ENCODE measurements around the gene SESN1. TPM values are rescaled to one million over a fixed set of nuclear protein-coding genes. Genes with fewer than 3 reads are reported as not detected.
"Not testable (repeated sequence)": the region's sequence is repeated elsewhere in the genome, so short reads cannot be mapped to it uniquely, and the experiment has no call there.

SESN1 gene
- polyA plus RNA-seq, 4 donors, result 13.8 to 30.2 (median 16.7) TPM

DNA sequence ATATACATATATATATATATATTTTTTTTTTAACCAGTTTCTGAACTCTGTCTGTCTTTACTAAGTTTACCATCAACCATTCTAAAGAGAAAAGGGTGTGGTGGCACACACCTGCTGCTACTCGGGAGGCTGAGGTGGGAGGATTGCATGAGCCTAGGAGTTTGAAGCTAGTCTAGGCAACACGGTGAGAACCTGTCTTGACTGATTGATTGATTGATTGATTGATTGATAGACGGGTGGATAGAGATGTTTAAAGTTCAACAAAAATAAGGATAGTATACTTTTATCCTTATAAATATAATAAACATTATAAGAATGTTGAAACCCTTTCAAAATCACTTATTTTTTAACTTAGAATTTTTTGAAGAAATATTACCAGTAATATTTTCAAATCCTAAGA, 30.9 kb upstream of the SESN1 start:
- FAIRE-seq, result no peak
- H3K27ac ChIP-seq (ENCODE audit: low read depth in 1 of 3, low read length in 2 of 3), result no peak overlapping the region
- no peaks in the 10 kb centered on the region for H3K27me3 ChIP-seq (ENCODE audit: control insufficient read depth in 3 of 3, insufficient read depth in 3 of 3, low read length in 3 of 3)
- H3K9me3 ChIP-seq (ENCODE audit: control insufficient read depth in 2 of 2, insufficient read depth in 1 of 2, low read depth in 1 of 2, low read length in 1 of 2), result no peaks in the 10 kb centered on the region
- no peak for DNase-seq
- peaks cover 0 to 5% (median 0%) of the 10 kb centered on the region in 3 donors for H3K4me1 ChIP-seq (ENCODE audit: control insufficient read depth in 3 of 3, insufficient read depth in 2 of 3, low read depth in 1 of 3, low read length in 2 of 3)
- no peaks in the 10 kb centered on the region for H3K36me3 ChIP-seq (ENCODE audit: control insufficient read depth in 3 of 3, insufficient read depth in 2 of 3, low read depth in 1 of 3, low read length in 3 of 3)
- H3K4me3 ChIP-seq (ENCODE audit: low read depth in 1 of 3, low read length in 3 of 3), result no peak overlapping the region
- 76 to 79% (median 78%) methylated on average over 3 of the region's 3 CpGs for WGBS, 3 donors

DNA sequence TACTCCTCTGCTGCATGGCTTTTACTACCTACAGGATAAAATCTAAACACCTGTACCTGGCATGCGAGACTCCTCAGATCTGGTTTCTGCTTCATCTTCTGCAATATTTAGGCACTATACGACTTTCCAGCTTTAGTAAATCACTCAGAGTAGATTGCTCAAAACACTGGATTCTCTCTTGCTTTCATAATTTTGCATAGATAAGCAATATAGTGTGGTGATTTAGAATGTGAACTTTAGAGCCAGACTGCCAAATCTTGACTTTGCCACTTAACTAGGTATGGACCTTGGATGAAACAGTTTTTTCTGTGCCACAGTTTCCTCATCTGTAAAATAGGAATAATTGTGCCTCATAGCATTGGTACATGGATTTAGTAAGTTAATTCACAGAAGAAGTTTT, 29.6 kb upstream of the SESN1 start:
- peaks cover 0 to 5% (median 0%) of the 10 kb centered on the region in 3 donors for H3K4me1 ChIP-seq (ENCODE audit: control insufficient read depth in 3 of 3, insufficient read depth in 2 of 3, low read depth in 1 of 3, low read length in 2 of 3)
- WGBS, 3 donors, result 84 to 93% (median 92%) methylated on average over 2 of the region's 2 CpGs
- no peaks in the 10 kb centered on the region for H3K9me3 ChIP-seq (ENCODE audit: control insufficient read depth in 2 of 2, insufficient read depth in 1 of 2, low read depth in 1 of 2, low read length in 1 of 2)
- no peak overlapping the region for H3K4me3 ChIP-seq (ENCODE audit: low read depth in 1 of 3, low read length in 3 of 3)
- no peaks in the 10 kb centered on the region for H3K36me3 ChIP-seq (ENCODE audit: control insufficient read depth in 3 of 3, insufficient read depth in 2 of 3, low read depth in 1 of 3, low read length in 3 of 3)
- FAIRE-seq (no peak), DNase-seq (peak in 1 of 2 donors; percentile 48)
- no peaks in the 10 kb centered on the region for H3K27me3 ChIP-seq (ENCODE audit: control insufficient read depth in 3 of 3, insufficient read depth in 3 of 3, low read length in 3 of 3)
- H3K27ac ChIP-seq (ENCODE audit: low read depth in 1 of 3, low read length in 2 of 3), result no peak overlapping the region

DNA sequence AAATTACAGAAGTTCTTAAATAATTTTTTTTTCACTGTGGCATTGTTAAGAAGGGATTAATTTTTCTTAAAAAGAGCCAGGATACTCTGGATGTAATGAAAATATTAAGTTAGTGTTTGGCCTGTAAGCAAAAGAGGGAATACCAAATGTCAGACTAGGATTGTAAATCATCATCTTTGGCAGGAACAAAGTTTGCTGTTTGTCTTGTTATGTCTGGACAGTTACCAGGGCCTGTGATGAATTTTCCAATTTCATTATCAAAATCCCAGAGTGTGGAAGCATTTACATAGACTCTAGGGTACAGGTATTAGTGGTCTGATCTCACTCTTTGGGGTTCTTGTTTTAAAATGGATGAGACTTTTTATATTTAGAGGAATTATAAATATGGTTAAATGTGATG, 26.8 kb upstream of the SESN1 start:
- no peaks in the 10 kb centered on the region for H3K27me3 ChIP-seq (ENCODE audit: control insufficient read depth in 3 of 3, insufficient read depth in 3 of 3, low read length in 3 of 3)
- FAIRE-seq, result no peak
- H3K9me3 ChIP-seq (ENCODE audit: control insufficient read depth in 2 of 2, insufficient read depth in 1 of 2, low read depth in 1 of 2, low read length in 1 of 2), result no peaks in the 10 kb centered on the region
- H3K4me1 ChIP-seq (ENCODE audit: control insufficient read depth in 3 of 3, insufficient read depth in 2 of 3, low read depth in 1 of 3, low read length in 2 of 3), result peaks cover 0 to 9% (median 0%) of the 10 kb centered on the region in 3 donors
- no peak overlapping the region for H3K4me3 ChIP-seq (ENCODE audit: low read depth in 1 of 3, low read length in 3 of 3)
- DNase-seq, result no peak
- no peaks in the 10 kb centered on the region for H3K36me3 ChIP-seq (ENCODE audit: control insufficient read depth in 3 of 3, insufficient read depth in 2 of 3, low read depth in 1 of 3, low read length in 3 of 3)
- no peak overlapping the region for H3K27ac ChIP-seq (ENCODE audit: low read depth in 1 of 3, low read length in 2 of 3)

DNA sequence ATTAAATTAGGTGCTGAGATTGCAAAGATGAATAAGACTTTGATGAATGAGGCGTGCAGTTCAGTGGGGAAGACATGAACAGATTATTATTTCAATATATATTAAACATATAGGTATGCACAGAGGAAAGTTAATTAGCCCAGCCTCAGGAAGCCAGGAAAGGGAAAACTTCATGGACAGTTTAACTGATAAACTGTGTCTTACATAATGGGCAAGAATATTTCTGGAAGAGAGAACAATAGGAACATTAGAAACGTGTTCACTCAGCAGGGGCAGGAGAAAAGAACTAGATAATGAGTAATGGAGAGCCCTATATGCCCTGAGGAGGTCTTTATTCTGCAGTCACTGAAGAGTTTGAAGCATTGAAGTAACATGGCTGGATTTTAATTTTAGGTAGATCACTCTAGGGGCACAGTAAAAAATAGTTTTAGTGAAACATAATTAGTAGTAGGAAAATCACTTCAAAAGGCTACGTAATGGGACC, 24.3 kb upstream of the SESN1 start:
- Histone ChIP-seq H3K36me3 (ENCODE audit: control insufficient read depth in 3 of 3, insufficient read depth in 2 of 3, low read depth in 1 of 3, low read length in 3 of 3) (no peaks in the 10 kb centered on the region), H3K4me1 (ENCODE audit: control insufficient read depth in 3 of 3, insufficient read depth in 2 of 3, low read depth in 1 of 3, low read length in 2 of 3) (peaks cover 0 to 9% (median 0%) of the 10 kb centered on the region in 3 donors), H3K4me3 (ENCODE audit: low read depth in 1 of 3, low read length in 3 of 3) (no peak overlapping the region), H3K9me3 (ENCODE audit: control insufficient read depth in 2 of 2, insufficient read depth in 1 of 2, low read depth in 1 of 2, low read length in 1 of 2) (no peaks in the 10 kb centered on the region), H3K27me3 (ENCODE audit: control insufficient read depth in 3 of 3, insufficient read depth in 3 of 3, low read length in 3 of 3) (no peaks in the 10 kb centered on the region), H3K27ac (ENCODE audit: low read depth in 1 of 3, low read length in 2 of 3) (no peak overlapping the region)
- FAIRE-seq (no peak), DNase-seq (no peak)
- WGBS, 3 donors, result 83 to 86% (median 85%) methylated on average over 3 of the region's 3 CpGs

DNA sequence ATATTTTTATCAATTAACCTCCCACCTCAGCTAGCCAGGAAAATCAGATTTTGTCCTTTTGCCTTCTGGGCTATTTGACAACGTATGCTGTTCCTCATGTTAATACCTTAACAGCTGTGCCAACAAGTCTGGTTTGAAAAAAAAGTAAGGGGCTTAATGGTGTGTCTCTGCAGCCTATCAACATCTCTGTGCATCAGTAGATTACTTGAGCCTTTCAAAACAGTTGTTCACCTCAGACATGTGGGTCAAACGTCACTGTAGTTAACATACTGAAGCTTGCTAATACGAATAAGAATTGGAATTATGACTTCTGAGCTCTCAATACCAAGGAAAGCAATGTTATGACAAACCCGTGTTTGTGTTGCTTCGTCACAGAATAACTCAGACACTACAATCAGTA, 23.7 kb upstream of the SESN1 start:
- Histone ChIP-seq H3K4me1 (ENCODE audit: control insufficient read depth in 3 of 3, insufficient read depth in 2 of 3, low read depth in 1 of 3, low read length in 2 of 3) (peaks cover 0 to 9% (median 0%) of the 10 kb centered on the region in 3 donors), H3K27ac (ENCODE audit: low read depth in 1 of 3, low read length in 2 of 3) (no peak overlapping the region), H3K27me3 (ENCODE audit: control insufficient read depth in 3 of 3, insufficient read depth in 3 of 3, low read length in 3 of 3) (no peaks in the 10 kb centered on the region), H3K9me3 (ENCODE audit: control insufficient read depth in 2 of 2, insufficient read depth in 1 of 2, low read depth in 1 of 2, low read length in 1 of 2) (no peaks in the 10 kb centered on the region), H3K4me3 (ENCODE audit: low read depth in 1 of 3, low read length in 3 of 3) (no peak overlapping the region), H3K36me3 (ENCODE audit: control insufficient read depth in 3 of 3, insufficient read depth in 2 of 3, low read depth in 1 of 3, low read length in 3 of 3) (no peaks in the 10 kb centered on the region)
- FAIRE-seq, result no peak
- 76 to 78% (median 76%) methylated on average over 5 of the region's 5 CpGs for WGBS, 3 donors
- DNase-seq, result no peak

- H3K9me3 ChIP-seq (ENCODE audit: control insufficient read depth in 2 of 2, insufficient read depth in 1 of 2, low read depth in 1 of 2, low read length in 1 of 2), result no peaks in the 10 kb centered on the region
- WGBS, 3 donors, result 57 to 64% (median 63%) methylated on average over 5 of the region's 5 CpGs
- no peaks in the 10 kb centered on the region for H3K27me3 ChIP-seq (ENCODE audit: control insufficient read depth in 3 of 3, insufficient read depth in 3 of 3, low read length in 3 of 3)
- no peak for FAIRE-seq
- no peak overlapping the region for H3K27ac ChIP-seq (ENCODE audit: low read depth in 1 of 3, low read length in 2 of 3)
- no peaks in the 10 kb centered on the region for H3K36me3 ChIP-seq (ENCODE audit: control insufficient read depth in 3 of 3, insufficient read depth in 2 of 3, low read depth in 1 of 3, low read length in 3 of 3)
- peaks cover 0 to 9% (median 0%) of the 10 kb centered on the region in 3 donors for H3K4me1 ChIP-seq (ENCODE audit: control insufficient read depth in 3 of 3, insufficient read depth in 2 of 3, low read depth in 1 of 3, low read length in 2 of 3)
- H3K4me3 ChIP-seq (ENCODE audit: low read depth in 1 of 3, low read length in 3 of 3), result no peak overlapping the region
- peak; percentile 70 to 81 for DNase-seq
Measured at GRCh38 chr6:109117346-109118035, 22.8 kb upstream of the SESN1 start.

DNA sequence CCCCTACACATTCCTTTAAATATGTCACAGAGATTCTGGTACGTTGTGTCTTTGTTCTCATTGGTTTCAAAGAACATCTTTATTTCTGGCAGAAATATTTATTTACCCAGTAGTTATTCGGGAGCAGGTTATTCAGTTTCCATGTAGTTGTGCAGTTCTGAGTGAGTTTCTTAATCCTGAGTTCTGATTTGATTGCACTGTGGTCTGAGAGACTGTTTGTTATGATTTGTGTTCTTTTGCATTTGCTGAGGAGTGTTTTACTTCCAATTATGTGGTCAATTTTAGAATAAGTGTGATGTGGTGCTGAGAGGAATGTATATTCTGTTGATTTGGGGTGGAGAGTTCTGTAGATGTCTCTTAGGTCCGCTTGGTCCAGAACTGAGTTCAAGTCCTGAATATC, 18.0 kb upstream of the SESN1 start:
- not testable (repeated sequence) for H3K27ac ChIP-seq (ENCODE audit: low read depth in 1 of 3, low read length in 2 of 3); DNase-seq; H3K4me1 ChIP-seq (ENCODE audit: control insufficient read depth in 3 of 3, insufficient read depth in 2 of 3, low read depth in 1 of 3, low read length in 2 of 3); H3K9me3 ChIP-seq (ENCODE audit: control insufficient read depth in 2 of 2, insufficient read depth in 1 of 2, low read depth in 1 of 2, low read length in 1 of 2); FAIRE-seq; H3K27me3 ChIP-seq (ENCODE audit: control insufficient read depth in 3 of 3, insufficient read depth in 3 of 3, low read length in 3 of 3); H3K4me3 ChIP-seq (ENCODE audit: low read depth in 1 of 3, low read length in 3 of 3); H3K36me3 ChIP-seq (ENCODE audit: control insufficient read depth in 3 of 3, insufficient read depth in 2 of 3, low read depth in 1 of 3, low read length in 3 of 3)
- WGBS, 3 donors, result 77 to 84% (median 84%) methylated on average over 3 of the region's 3 CpGs

- not testable (repeated sequence) for FAIRE-seq; H3K9me3 ChIP-seq (ENCODE audit: control insufficient read depth in 2 of 2, insufficient read depth in 1 of 2, low read depth in 1 of 2, low read length in 1 of 2); H3K4me3 ChIP-seq (ENCODE audit: low read depth in 1 of 3, low read length in 3 of 3); H3K4me1 ChIP-seq (ENCODE audit: control insufficient read depth in 3 of 3, insufficient read depth in 2 of 3, low read depth in 1 of 3, low read length in 2 of 3); DNase-seq; H3K36me3 ChIP-seq (ENCODE audit: control insufficient read depth in 3 of 3, insufficient read depth in 2 of 3, low read depth in 1 of 3, low read length in 3 of 3); H3K27me3 ChIP-seq (ENCODE audit: control insufficient read depth in 3 of 3, insufficient read depth in 3 of 3, low read length in 3 of 3); H3K27ac ChIP-seq (ENCODE audit: low read depth in 1 of 3, low read length in 2 of 3)
- WGBS, 3 donors, result 75 to 92% (median 80%) methylated on average over 8 of the region's 8 CpGs
Measured at GRCh38 chr6:109109663-109110062, 15.0 kb upstream of the SESN1 start.

GRCh38 chr6:109105681-109106080, 11.0 kb upstream of the SESN1 start:
- Histone ChIP-seq H3K4me1 (ENCODE audit: control insufficient read depth in 3 of 3, insufficient read depth in 2 of 3, low read depth in 1 of 3, low read length in 2 of 3) (no peaks in the 10 kb centered on the region), H3K4me3 (ENCODE audit: low read depth in 1 of 3, low read length in 3 of 3) (no peak overlapping the region), H3K27ac (ENCODE audit: low read depth in 1 of 3, low read length in 2 of 3) (no peak overlapping the region), H3K36me3 (ENCODE audit: control insufficient read depth in 3 of 3, insufficient read depth in 2 of 3, low read depth in 1 of 3, low read length in 3 of 3) (peaks cover 0 to 10% (median 0%) of the 10 kb centered on the region in 3 donors), H3K27me3 (ENCODE audit: control insufficient read depth in 3 of 3, insufficient read depth in 3 of 3, low read length in 3 of 3) (no peaks in the 10 kb centered on the region), H3K9me3 (ENCODE audit: control insufficient read depth in 2 of 2, insufficient read depth in 1 of 2, low read depth in 1 of 2, low read length in 1 of 2) (no peaks in the 10 kb centered on the region)
- no peak for FAIRE-seq
- 90 to 94% (median 94%) methylated on average over 5 of the region's 5 CpGs for WGBS, 3 donors
- no peak for DNase-seq

Measured in small intestine (tissue), 7 donors.